KOPT-K1 (cell line): ENCODE measurements around the gene TPRX1.
"Not testable (repeated sequence)": the region's sequence is repeated elsewhere in the genome, so short reads cannot be mapped to it uniquely, and the experiment has no call there.

Experiments used
- H3K27ac ChIP-seq: fragments of 200-600 bp; sonication (generic); 2 replicates; pipeline ENCODE4 v1.5.1; 2016; ENCODE audit warnings: antibody characterized with exemption, mild to moderate bottlenecking, low read depth, low read length; ENCODE audit not compliant: poor library complexity, severe bottlenecking
- H3K36me3 ChIP-seq: fragments of 200-600 bp; sonication (generic); 2 replicates; pipeline ENCODE4 v1.5.1; 2017; ENCODE audit warnings: antibody characterized with exemption, mild to moderate bottlenecking, low read length, moderate library complexity; ENCODE audit not compliant: insufficient read depth
- H3K9me3 ChIP-seq: fragments of 200-600 bp; sonication (generic); 2 replicates; pipeline ENCODE4 v1.5.1; 2017; ENCODE audit warnings: antibody characterized with exemption, low read length, mild to moderate bottlenecking; ENCODE audit not compliant: insufficient read depth, poor library complexity, severe bottlenecking

TPRX1 gene

DNA sequence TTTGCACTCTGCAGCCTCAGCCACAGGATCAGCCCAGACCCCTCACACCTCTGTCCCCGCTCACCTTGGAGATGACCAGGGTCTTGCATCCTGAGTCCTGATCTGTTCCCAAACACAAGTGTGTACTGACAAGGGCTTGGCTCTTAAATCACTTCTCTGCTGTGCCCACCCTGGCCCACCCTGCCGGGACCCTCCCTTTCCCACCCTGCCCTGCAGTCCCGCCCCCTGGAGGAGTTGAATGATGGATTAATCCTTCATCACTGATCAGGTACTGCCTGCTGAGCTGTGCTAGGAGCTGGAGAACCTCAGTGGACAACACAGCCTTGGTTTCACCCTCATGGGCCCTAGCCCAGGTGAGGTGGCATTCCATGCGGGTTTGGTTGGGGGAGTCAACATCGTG is at the start of gene TPRX1:
Gene TPRX1, minus strand, starts transcription at position 101 of the 400 bp plus-strand sequence. Its CDS starts 12 bp downstream, at position 89.
- not testable (repeated sequence) for H3K36me3 ChIP-seq, H3K27ac ChIP-seq, H3K9me3 ChIP-seq

DNA sequence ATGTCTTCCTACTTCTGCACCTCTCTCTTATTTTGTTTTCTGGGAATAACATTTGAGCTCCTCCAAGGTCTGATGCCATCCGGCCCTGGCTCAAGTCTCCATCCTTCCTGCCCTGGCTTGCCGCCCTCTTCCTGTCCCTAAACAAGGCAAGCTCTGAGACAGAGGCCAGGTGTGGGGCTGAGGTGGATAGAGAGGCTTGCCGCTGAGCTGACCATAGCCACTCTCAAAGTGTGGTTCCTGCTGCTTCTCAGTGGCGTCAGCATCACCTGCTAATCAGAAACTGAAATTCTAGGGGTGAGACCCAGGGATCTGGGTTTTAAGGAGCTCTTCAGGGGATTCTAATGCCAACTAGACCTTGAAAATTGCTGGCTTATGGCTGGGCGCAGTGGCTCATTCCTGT is 48.7 kb upstream of the TPRX1 start:
- no peaks in the 10 kb centered on the region for H3K36me3 ChIP-seq
- no peaks in the 10 kb centered on the region for H3K9me3 ChIP-seq
- no peak overlapping the region for H3K27ac ChIP-seq

GRCh38 chr19:47848823-47849473 is 44.6 kb upstream of the TPRX1 start:
- H3K36me3 ChIP-seq = no peaks in the 10 kb centered on the region
- H3K27ac ChIP-seq = no peak overlapping the region
- H3K9me3 ChIP-seq = no peaks in the 10 kb centered on the region

DNA sequence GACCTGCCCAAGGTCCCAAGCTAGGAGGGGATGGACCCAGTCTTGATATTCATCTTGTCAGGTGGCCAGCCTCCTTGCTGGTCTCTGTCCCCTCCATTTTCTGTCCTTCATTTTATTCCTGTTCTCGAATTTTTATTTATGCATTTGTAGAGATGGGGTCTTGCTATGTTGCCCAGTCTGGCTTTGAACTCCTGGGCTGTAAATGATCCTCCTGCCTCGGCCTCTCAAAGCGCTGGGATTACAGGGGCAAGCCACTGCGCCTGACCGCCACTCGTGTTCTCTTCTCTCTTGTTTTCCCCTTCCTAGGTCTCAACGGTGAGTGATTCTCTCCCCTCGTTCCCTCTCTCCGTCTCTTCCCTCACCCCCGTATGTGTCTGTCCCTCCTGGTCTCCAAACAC is 44.1 kb upstream of the TPRX1 start:
- no peaks in the 10 kb centered on the region for H3K9me3 ChIP-seq
- H3K27ac ChIP-seq = no peak overlapping the region
- no peaks in the 10 kb centered on the region for H3K36me3 ChIP-seq

- no peaks in the 10 kb centered on the region for H3K36me3 ChIP-seq
These were observed 38.6 kb upstream of the TPRX1 start for GRCh38 chr19:47842941-47843340.

GRCh38 chr19:47839913-47840312 is 35.6 kb upstream of the TPRX1 start:
- no peaks in the 10 kb centered on the region for H3K9me3 ChIP-seq
- H3K36me3 ChIP-seq = no peaks in the 10 kb centered on the region
- no peak overlapping the region for H3K27ac ChIP-seq

More at GRCh38 chr19:47842941-47843340, 38.6 kb upstream of the TPRX1 start:
- no peak overlapping the region for H3K27ac ChIP-seq
- no peaks in the 10 kb centered on the region for H3K9me3 ChIP-seq

DNA sequence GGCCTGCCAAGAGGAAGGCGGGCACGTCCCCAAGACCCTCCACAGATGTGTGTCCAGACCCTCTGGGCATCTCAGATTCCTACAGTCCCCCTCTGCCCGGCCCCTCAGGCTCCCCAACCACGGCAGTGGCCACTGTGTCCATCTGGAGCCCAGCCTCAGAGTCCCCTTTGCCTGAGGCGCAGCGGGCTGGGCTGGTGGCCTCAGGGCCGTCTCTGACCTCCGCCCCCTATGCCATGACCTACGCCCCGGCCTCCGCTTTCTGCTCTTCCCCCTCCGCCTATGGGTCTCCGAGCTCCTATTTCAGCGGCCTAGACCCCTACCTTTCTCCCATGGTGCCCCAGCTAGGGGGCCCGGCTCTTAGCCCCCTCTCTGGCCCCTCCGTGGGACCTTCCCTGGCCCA is 35.1 kb upstream of the TPRX1 start:
- Histone ChIP-seq H3K27ac (no peak overlapping the region), H3K9me3 (no peaks in the 10 kb centered on the region), H3K36me3 (no peaks in the 10 kb centered on the region)

GRCh38 chr19:47836038-47836437 is 31.7 kb upstream of the TPRX1 start:
- H3K36me3 ChIP-seq = no peaks in the 10 kb centered on the region
- H3K27ac ChIP-seq = no peak overlapping the region
- H3K9me3 ChIP-seq = no peaks in the 10 kb centered on the region

DNA sequence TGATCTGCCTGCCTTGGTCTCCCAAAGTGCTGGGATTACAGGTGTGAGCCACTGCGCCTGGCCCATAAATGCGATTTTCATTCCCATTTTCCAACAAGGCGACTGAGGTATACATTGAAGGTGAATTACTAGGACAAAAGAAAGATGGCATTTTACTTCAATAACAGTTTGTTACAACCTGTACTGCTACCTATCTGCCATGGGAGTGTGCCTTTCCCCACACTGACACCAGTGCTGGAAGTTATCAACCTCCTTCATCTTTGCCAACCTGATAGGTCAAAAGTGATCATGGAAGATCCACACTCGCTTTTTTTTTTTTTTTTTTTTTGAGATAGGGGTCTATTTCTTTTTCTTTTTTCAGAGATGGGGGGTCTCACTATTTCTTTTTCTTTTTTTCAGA is 28.4 kb upstream of the TPRX1 start:
- no peaks in the 10 kb centered on the region for H3K9me3 ChIP-seq
- H3K36me3 ChIP-seq = no peaks in the 10 kb centered on the region
- H3K27ac ChIP-seq = no peak overlapping the region

- no peaks in the 10 kb centered on the region for H3K36me3 ChIP-seq
- H3K9me3 ChIP-seq = no peaks in the 10 kb centered on the region
- H3K27ac ChIP-seq = no peak overlapping the region
These were observed 22.4 kb upstream of the TPRX1 start for GRCh38 chr19:47826800-47827199.

- no peak overlapping the region for H3K27ac ChIP-seq
- no peaks in the 10 kb centered on the region for H3K9me3 ChIP-seq
- H3K36me3 ChIP-seq = no peaks in the 10 kb centered on the region
These were observed 20.0 kb upstream of the TPRX1 start for GRCh38 chr19:47824396-47824795.

- Histone ChIP-seq H3K27ac (no peak within 1 kb of the TSS), H3K9me3 (no peaks in the 10 kb centered on the region)
These were observed 17.2 kb upstream of the TPRX1 start, which contains the start of gene CRX for GRCh38 chr19:47821460-47822020. Gene CRX (plus strand): TSS chr19:47821937. CDS start chr19:47834444, 12,507 bp downstream.

GRCh38 chr19:47820410-47820809 is 16.1 kb upstream of the TPRX1 start:
- Histone ChIP-seq H3K36me3 (no peaks in the 10 kb centered on the region), H3K27ac (no peak overlapping the region), H3K9me3 (no peaks in the 10 kb centered on the region)

More at GRCh38 chr19:47821460-47822020, 17.2 kb upstream of the TPRX1 start, which contains the start of gene CRX:
- H3K36me3 ChIP-seq = no peaks in the 10 kb centered on the region

DNA sequence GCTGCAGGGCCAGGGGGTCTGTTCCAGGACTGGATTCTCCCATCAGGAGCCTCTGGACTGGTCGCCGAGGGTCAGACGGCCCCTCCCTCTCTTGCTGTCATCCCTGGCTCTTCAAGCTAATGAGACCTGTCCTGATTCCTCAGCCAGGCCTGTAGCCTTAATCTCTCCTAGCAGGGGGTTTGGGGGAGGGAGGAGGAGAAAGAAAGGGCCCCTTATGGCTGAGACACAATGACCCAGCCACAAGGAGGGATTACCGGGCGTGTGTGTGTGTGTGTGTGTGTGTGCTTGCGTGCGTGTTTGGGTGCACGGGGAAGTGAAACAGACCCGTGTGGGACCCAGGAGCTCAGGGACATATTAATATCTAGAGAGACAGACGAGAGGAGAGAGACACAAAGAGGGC is 15.5 kb upstream of the TPRX1 start:
- Histone ChIP-seq H3K27ac (no peak overlapping the region), H3K36me3 (no peaks in the 10 kb centered on the region), H3K9me3 (no peaks in the 10 kb centered on the region)

DNA sequence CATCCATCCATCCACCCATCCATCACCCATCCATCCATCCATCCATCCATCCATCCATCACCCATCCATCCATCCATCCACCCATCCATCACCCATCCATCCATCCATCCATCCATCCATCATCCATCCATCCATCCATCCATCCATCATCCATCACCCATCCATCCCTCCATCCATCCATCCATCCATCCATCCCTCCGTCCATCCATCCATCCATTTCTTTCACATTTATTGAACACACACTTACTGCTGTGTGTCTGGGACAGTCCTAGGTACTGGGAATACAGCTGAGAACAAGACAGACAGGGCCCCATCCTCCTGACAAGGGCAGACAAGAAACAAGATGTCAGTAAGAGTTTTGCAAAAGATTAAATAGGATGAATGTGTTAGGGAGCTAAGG is 13.9 kb upstream of the TPRX1 start:
- not testable (repeated sequence) for H3K9me3 ChIP-seq, H3K27ac ChIP-seq, H3K36me3 ChIP-seq

DNA sequence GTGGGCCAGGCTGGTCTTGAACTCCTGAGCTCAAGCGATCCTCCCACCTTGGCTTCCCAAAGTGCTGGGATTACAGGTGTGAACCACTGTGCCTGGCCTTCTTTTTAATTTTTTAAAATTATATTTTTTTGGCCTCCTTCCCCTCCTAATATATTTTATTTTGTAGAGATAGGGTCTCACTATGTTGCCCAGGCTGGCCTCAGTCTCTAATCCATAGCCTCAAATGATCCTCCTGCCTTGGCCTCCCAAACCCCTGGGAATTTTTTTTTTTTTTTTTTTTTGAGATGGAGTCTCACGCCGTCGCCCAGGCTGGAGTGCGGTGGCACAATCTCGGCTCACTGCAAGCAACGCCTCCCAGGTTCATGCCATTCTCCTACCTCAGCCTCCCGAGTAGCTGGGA is 11.9 kb upstream of the TPRX1 start:
- H3K27ac ChIP-seq, H3K9me3 ChIP-seq, H3K36me3 ChIP-seq: not testable (repeated sequence)
